Body of pancreas (tissue), 4 donors: Measurements from ENCODE around the gene ZCCHC9. TPM values are rescaled to one million over a fixed set of nuclear protein-coding genes. Genes with fewer than 3 reads are reported as not detected.

Experiments used
- ATAC-seq: fragments of 150-250 bp; one replicate; pipeline ENCODE4 v1.9.1; 2016
- DNase-seq, 4 donors: peaks; one replicate each; pipeline ENCODE4 v3.0.0-alpha.2; 2019
- H3K27ac ChIP-seq, 4 donors: fragments of 200-600 bp; sonication (generic); 1 replicate in 3 of 4; 2 replicates in 1 of 4; pipeline versions ENCODE4 v1.5.1 to v1.6.1; 2016 to 2019; ENCODE audit warnings: mild to moderate bottlenecking in 1 of 4, mixed read lengths in 1 of 4, moderate library complexity in 1 of 4
- H3K27me3 ChIP-seq, 2 donors: fragments of 200-600 bp; sonication (generic); one replicate each; pipeline ENCODE4 v1.6.0; 2016; ENCODE audit warnings: mild to moderate bottlenecking in 1 of 2
- H3K36me3 ChIP-seq, 2 donors: fragments of 200-600 bp; sonication (generic); replicated peaks in 1 of 2; 2 replicates each; pipeline ENCODE4 v1.5.1; 2016; ENCODE audit warnings: low read depth in 2 of 2; ENCODE audit not compliant: insufficient read depth in 1 of 2
- H3K4me1 ChIP-seq: fragments of 200-600 bp; sonication (generic); one replicate; pipeline ENCODE4 v1.6.0; 2016
- H3K4me3 ChIP-seq, 2 donors: fragments of 200-600 bp; sonication (generic); 1 replicate in 1 of 2; 2 replicates in 1 of 2; pipeline ENCODE4 v1.5.1; 2016 to 2019
- H3K9me3 ChIP-seq, 3 donors: fragments of 200-600 bp; sonication (generic); 1 replicate in 2 of 3; 2 replicates in 1 of 3; pipeline ENCODE4 v1.5.1; 2016
- CTCF ChIP-seq, 7 experiments: fragments of 450-650 bp in 4 of 7; fragments of 200-600 bp in 3 of 7; sonication (generic) in 3 of 7; IDR thresholded peaks; one replicate each; pipeline ENCODE4 v1.5.1; 2016 to 2019; ENCODE audit warnings: antibody characterized with exemption in 7 of 7
- POLR2A ChIP-seq, 3 donors: fragments of 450-650 bp; IDR thresholded peaks; one replicate each; pipeline ENCODE4 v1.6.1; 2016; ENCODE audit warnings: antibody characterized with exemption in 3 of 3, mild to moderate bottlenecking in 2 of 3
- WGBS, 2 donors: methylation state at CpG; one replicate each; pipeline ENCODE4 v1.1.5; 2017; 5-methylcytosine and 5-hydroxymethylcytosine counted together
- intact Hi-C: fragments of 100-400 bp; cut with DNase I; formaldehyde crosslinking; loops from one replicate; pipeline ENCODE4 v1.15.1; 2023
- total RNA-seq, 2 donors: library from RNA; depleted of rRNA; stranded (reverse); fragments of >200 nt; gene quantifications; one replicate each; pipeline ENCODE4 v1.1.0, GENCODE V29; 2016

The ZCCHC9 gene
- total RNA-seq, 2 donors from 2014 or later: 10.5 to 10.6 TPM

GRCh38 chr5:81359108-81359507, 57.7 kb downstream of the ZCCHC9 start:
- Histone ChIP-seq H3K9me3 (no peaks in the 10 kb centered on the region), H3K4me1 (peaks cover 9% of the 10 kb centered on the region), H3K27me3 (no peaks in the 10 kb centered on the region), H3K27ac (no peak overlapping the region), H3K36me3 (no peaks in the 10 kb centered on the region), H3K4me3 (no peak overlapping the region)
- TF ChIP-seq POLR2A (IDR thresholded peaks at IDR 0.05) (no peak), CTCF (IDR thresholded peaks at IDR 0.05) (no peak)
- ATAC-seq (no peak), DNase-seq (no peak)
- 48 to 57% methylated on average over 5 of the region's 5 CpGs for WGBS, 2 donors
- intact Hi-C loops: no loop called here

GRCh38 chr5:81359881-81360280, 58.5 kb downstream of the ZCCHC9 start:
- WGBS, 2 donors: 51 to 58% methylated on average over 2 of the region's 2 CpGs
- H3K4me1 ChIP-seq: peaks cover 9% of the 10 kb centered on the region
- TF ChIP-seq CTCF (IDR thresholded peaks at IDR 0.05): no peak
- no peak for TF ChIP-seq POLR2A (IDR thresholded peaks at IDR 0.05)
- H3K27me3 ChIP-seq: no peaks in the 10 kb centered on the region
- H3K27ac ChIP-seq: no peak overlapping the region
- DNase-seq (no peak), ATAC-seq (no peak)
- intact Hi-C loops: no loop called here
- no peaks in the 10 kb centered on the region for H3K36me3 ChIP-seq
- no peaks in the 10 kb centered on the region for H3K9me3 ChIP-seq
- H3K4me3 ChIP-seq: no peak overlapping the region

GRCh38 chr5:81360640-81361039, 59.3 kb downstream of the ZCCHC9 start:
- Histone ChIP-seq H3K9me3 (no peaks in the 10 kb centered on the region), H3K4me1 (peaks cover 9% of the 10 kb centered on the region), H3K27ac (no peak overlapping the region), H3K4me3 (no peak overlapping the region), H3K27me3 (no peaks in the 10 kb centered on the region), H3K36me3 (no peaks in the 10 kb centered on the region)
- intact Hi-C loops: no loop called here
- ATAC-seq (no peak), DNase-seq (no peak)
- WGBS, 2 donors: 71 to 78% methylated on average over 4 of the region's 4 CpGs
- TF ChIP-seq POLR2A (IDR thresholded peaks at IDR 0.05): no peak

GRCh38 chr5:81361600-81361999, 60.2 kb downstream of the ZCCHC9 start:
- Histone ChIP-seq H3K9me3 (no peaks in the 10 kb centered on the region), H3K4me3 (no peak overlapping the region), H3K27me3 (no peaks in the 10 kb centered on the region), H3K36me3 (no peaks in the 10 kb centered on the region), H3K4me1 (peaks cover 9% of the 10 kb centered on the region), H3K27ac (no peak overlapping the region)
- 69 to 76% methylated on average over 2 of the region's 2 CpGs for WGBS, 2 donors
- DNase-seq: no peak
- ATAC-seq: no peak
- intact Hi-C loops: no loop called here
- TF ChIP-seq CTCF (IDR thresholded peaks at IDR 0.05) (no peak), POLR2A (IDR thresholded peaks at IDR 0.05) (no peak)

Other genes starting within 250 kb of the ZCCHC9 start
- gene CKMT2, start 68.3 kb upstream of the ZCCHC9 start, total RNA-seq: 1 to 10 TPM; 3.9 to 4.9 TPM
- not detected for gene ACOT12, start 92.5 kb downstream of the ZCCHC9 start, total RNA-seq